GM21526 (cell line): ENCODE results near the gene PSEN1.

ENCODE experiments used
- ATAC-seq: cut with Tn5 transposase; IDR thresholded peaks from one replicate; pipeline ENCODE4 v1.9.1; 2021; ENCODE audit warnings: moderate library complexity; ENCODE audit not compliant: unreplicated experiment, low FRiP score

The PSEN1 gene

GRCh38 chr14:73237786-73238423, 101.6 kb downstream of the PSEN1 start:
- no peak for ATAC-seq

- no peak for ATAC-seq
These were observed 102.1 kb downstream of the PSEN1 start for GRCh38 chr14:73238424-73238852.

GRCh38 chr14:73238941-73239340, 102.6 kb downstream of the PSEN1 start:
- ATAC-seq = no peak

- ATAC-seq = no peak
These were observed 103.3 kb downstream of the PSEN1 start for GRCh38 chr14:73239393-73240241.

GRCh38 chr14:73240816-73241480, 104.6 kb downstream of the PSEN1 start:
- ATAC-seq = no peak

- ATAC-seq = no peak
These were observed 105.3 kb downstream of the PSEN1 start for GRCh38 chr14:73241481-73242165.

GRCh38 chr14:73242357-73242901, 106.1 kb downstream of the PSEN1 start:
- no peak for ATAC-seq

GRCh38 chr14:73243341-73243740, 107.0 kb downstream of the PSEN1 start:
- no peak for ATAC-seq

GRCh38 chr14:73243748-73244147, 107.4 kb downstream of the PSEN1 start:
- ATAC-seq = no peak

- ATAC-seq = no peak
These were observed 108.4 kb downstream of the PSEN1 start for GRCh38 chr14:73244541-73245290.

GRCh38 chr14:73245480-73246325, 109.4 kb downstream of the PSEN1 start:
- ATAC-seq = no peak

- ATAC-seq = no peak
These were observed 110.3 kb downstream of the PSEN1 start for GRCh38 chr14:73246387-73247150.

GRCh38 chr14:73248108-73248868, 112.0 kb downstream of the PSEN1 start:
- ATAC-seq = no peak

GRCh38 chr14:73249108-73249507, 112.8 kb downstream of the PSEN1 start:
- ATAC-seq = no peak

- no peak for ATAC-seq
These were observed 113.4 kb downstream of the PSEN1 start for GRCh38 chr14:73249564-73250316.

GRCh38 chr14:73250317-73250713, 114.0 kb downstream of the PSEN1 start:
- ATAC-seq = no peak
